KMS-11 (cell line): ENCODE data around the gene COX6B1.

Experiments
- H2AFZ ChIP-seq: fragments of 200-600 bp; sonication (generic); 2 replicates; pipeline ENCODE4 v1.6.1; 2016; ENCODE audit warnings: antibody characterized with exemption, mixed run types, low read depth
- H3K27ac ChIP-seq: fragments of 200-600 bp; sonication (generic); 2 replicates; pipeline ENCODE4 v1.6.1; 2016; ENCODE audit warnings: mild to moderate bottlenecking, mixed run types
- H3K27me3 ChIP-seq: fragments of 200-600 bp; sonication (generic); 2 replicates; pipeline ENCODE4 v1.6.1; 2017; ENCODE audit warnings: mild to moderate bottlenecking, low read depth, mixed run types, moderate library complexity; ENCODE audit not compliant: insufficient read depth
- H3K36me3 ChIP-seq: fragments of 200-600 bp; sonication (generic); 2 replicates; pipeline ENCODE4 v1.6.1; 2017; ENCODE audit warnings: mild to moderate bottlenecking, mixed run types; ENCODE audit not compliant: insufficient read depth
- H3K4me1 ChIP-seq: fragments of 200-600 bp; sonication (generic); 2 replicates; pipeline ENCODE4 v1.6.1; 2016; ENCODE audit warnings: mild to moderate bottlenecking, low read depth, mixed run types; ENCODE audit not compliant: poor library complexity, severe bottlenecking
- H3K4me2 ChIP-seq: fragments of 200-600 bp; sonication (generic); 2 replicates; pipeline ENCODE4 v1.7.0; 2016; ENCODE audit warnings: mild to moderate bottlenecking, mixed run types
- H3K4me3 ChIP-seq: fragments of 200-600 bp; sonication (generic); IDR thresholded peaks from 2 replicates; pipeline ENCODE4 v1.6.1; 2017; ENCODE audit warnings: low read depth, low read length, mixed read lengths; ENCODE audit not compliant: insufficient read depth
- H3K79me2 ChIP-seq: fragments of 200-600 bp; sonication (generic); 2 replicates; pipeline ENCODE4 v1.6.1; 2016; ENCODE audit warnings: low read depth, mixed run types; ENCODE audit not compliant: insufficient read depth
- H3K9ac ChIP-seq: fragments of 200-600 bp; sonication (generic); 2 replicates; pipeline ENCODE4 v1.6.1; 2016; ENCODE audit warnings: mild to moderate bottlenecking, mixed run types
- H4K20me1 ChIP-seq: fragments of 200-600 bp; sonication (generic); 2 replicates; pipeline ENCODE4 v1.6.1; 2016; ENCODE audit warnings: mild to moderate bottlenecking, mixed run types; ENCODE audit not compliant: insufficient read depth
- CTCF ChIP-seq: fragments of 200-600 bp; sonication (generic); conservative IDR thresholded peaks from 2 replicates; pipeline ENCODE4 v1.6.1; 2017; ENCODE audit warnings: low read depth, mild to moderate bottlenecking, antibody characterized with exemption, low read length, moderate library complexity, mixed read lengths

The COX6B1 gene

GRCh38 chr19:35641515-35642151 is 6.5 kb upstream of the COX6B1 start, which contains the start of gene ETV2:
ETV2 (plus strand) TSS chr19:35641745; CDS start chr19:35642461, 716 bp downstream.
- Histone ChIP-seq H3K4me3 (no peak within 1 kb of the TSS), H3K4me2 (peak within 1 kb of the TSS; percentile 95; the same call in 1 of the 2 replicates), H2AFZ (no peak within 1 kb of the TSS), H3K27ac (no peak within 1 kb of the TSS), H3K36me3 (no peaks in the 10 kb centered on the region), H3K79me2 (no peaks in the 10 kb centered on the region), H3K27me3 (no peaks in the 10 kb centered on the region), H3K4me1 (peaks cover 19% of the 10 kb centered on the region), H4K20me1 (no peaks in the 10 kb centered on the region), H3K9ac (no peak within 1 kb of the TSS)
- no peak for TF ChIP-seq CTCF

- no peak overlapping the region for H3K9ac ChIP-seq
- no peak for TF ChIP-seq CTCF
- peaks cover 23% of the 10 kb centered on the region for H3K4me1 ChIP-seq
- peak overlapping the region; percentile 95; the same call in 1 of the 2 replicates for H3K4me2 ChIP-seq
- H3K79me2 ChIP-seq = no peaks in the 10 kb centered on the region
- no peak overlapping the region for H2AFZ ChIP-seq
- H3K36me3 ChIP-seq = no peaks in the 10 kb centered on the region
- H3K27me3 ChIP-seq = no peaks in the 10 kb centered on the region
- H3K27ac ChIP-seq = no peak overlapping the region
- no peak overlapping the region for H3K4me3 ChIP-seq
- H4K20me1 ChIP-seq = no peaks in the 10 kb centered on the region
These were observed 5.8 kb upstream of the COX6B1 start for GRCh38 chr19:35642312-35642711.

GRCh38 chr19:35642798-35643254 is 5.3 kb upstream of the COX6B1 start:
- no peak for TF ChIP-seq CTCF

GRCh38 chr19:35643255-35644205 is 4.6 kb upstream of the COX6B1 start:
- Histone ChIP-seq H3K4me1 (peaks cover 28% of the 10 kb centered on the region), H3K4me2 (peak overlapping the region; percentile 95), H3K36me3 (no peaks in the 10 kb centered on the region), H3K27ac (peak overlapping the region; percentile 64), H4K20me1 (no peaks in the 10 kb centered on the region), H3K9ac (peak overlapping the region; percentile 73), H3K27me3 (no peaks in the 10 kb centered on the region), H3K79me2 (peaks cover 3% of the 10 kb centered on the region), H2AFZ (peak overlapping the region; percentile 89), H3K4me3 (no peak overlapping the region)
- no peak for TF ChIP-seq CTCF

More at GRCh38 chr19:35642798-35643254, 5.3 kb upstream of the COX6B1 start:
- H3K9ac ChIP-seq = peak overlapping the region; percentile 73; the same call in 1 of the 2 replicates
- H3K4me2 ChIP-seq = peak overlapping the region; percentile 95
- H3K4me3 ChIP-seq = no peak overlapping the region
- no peaks in the 10 kb centered on the region for H3K36me3 ChIP-seq
- peak overlapping the region; percentile 64 for H3K27ac ChIP-seq
- peak overlapping the region; percentile 89 for H2AFZ ChIP-seq
- H3K79me2 ChIP-seq = no peaks in the 10 kb centered on the region
- H3K4me1 ChIP-seq = peaks cover 28% of the 10 kb centered on the region
- H3K27me3 ChIP-seq = no peaks in the 10 kb centered on the region
- H4K20me1 ChIP-seq = no peaks in the 10 kb centered on the region
